Epithelial cell of proximal tubule (primary cell): ENCODE measurements around the gene UBR1. TPM values are rescaled to one million over a fixed set of nuclear protein-coding genes. Genes with fewer than 3 reads are reported as not detected.
"Not testable (repeated sequence)": the region's sequence is repeated elsewhere in the genome, so short reads cannot be mapped to it uniquely, and the experiment has no call there.

Experiments used
- DNase-seq: peaks from one replicate; pipeline ENCODE4 v3.0.0-alpha.2; 2011; ENCODE audit warnings: low read depth
- H3K4me3 ChIP-seq: 2 replicates; pipeline ENCODE4 v1.5.1; 2011; ENCODE audit warnings: low read depth, mild to moderate bottlenecking, low read length
- total RNA-seq: library from RNA; depleted of rRNA; stranded (reverse); fragments of >200 nt; gene quantifications from 2 replicates; pipeline ENCODE4 v1.2.3, GENCODE V29; 2015
- TF ChIP-seq, protein P1 (sequence below): conservative IDR thresholded peaks from 2 replicates; pipeline ENCODE4 v1.5.1; 2012; ENCODE audit warnings: low read depth, mild to moderate bottlenecking, low read length

The UBR1 gene
- total RNA-seq, 1 donor from 2014 or later: 10.8 TPM

DNA sequence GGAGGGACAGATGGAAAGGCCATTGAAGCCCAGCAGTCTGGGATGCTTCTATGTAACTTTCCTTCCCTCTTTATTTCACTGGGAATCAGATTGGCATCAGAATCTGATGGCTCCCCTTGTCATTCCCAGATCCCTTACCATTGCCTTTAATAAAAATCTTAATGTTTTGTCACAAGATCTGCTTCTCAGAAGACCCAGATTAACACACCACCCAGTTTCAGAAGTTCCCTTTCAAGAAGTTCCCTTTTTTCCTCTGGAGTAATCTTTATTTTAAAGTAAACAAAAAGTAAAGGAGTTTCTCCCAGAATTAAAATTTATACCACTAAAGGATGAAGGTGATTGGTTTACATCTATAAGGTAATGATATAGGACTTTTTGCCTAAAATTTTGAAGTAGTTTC, 76.4 kb downstream of the UBR1 start:
- TF ChIP-seq, protein P1, sequence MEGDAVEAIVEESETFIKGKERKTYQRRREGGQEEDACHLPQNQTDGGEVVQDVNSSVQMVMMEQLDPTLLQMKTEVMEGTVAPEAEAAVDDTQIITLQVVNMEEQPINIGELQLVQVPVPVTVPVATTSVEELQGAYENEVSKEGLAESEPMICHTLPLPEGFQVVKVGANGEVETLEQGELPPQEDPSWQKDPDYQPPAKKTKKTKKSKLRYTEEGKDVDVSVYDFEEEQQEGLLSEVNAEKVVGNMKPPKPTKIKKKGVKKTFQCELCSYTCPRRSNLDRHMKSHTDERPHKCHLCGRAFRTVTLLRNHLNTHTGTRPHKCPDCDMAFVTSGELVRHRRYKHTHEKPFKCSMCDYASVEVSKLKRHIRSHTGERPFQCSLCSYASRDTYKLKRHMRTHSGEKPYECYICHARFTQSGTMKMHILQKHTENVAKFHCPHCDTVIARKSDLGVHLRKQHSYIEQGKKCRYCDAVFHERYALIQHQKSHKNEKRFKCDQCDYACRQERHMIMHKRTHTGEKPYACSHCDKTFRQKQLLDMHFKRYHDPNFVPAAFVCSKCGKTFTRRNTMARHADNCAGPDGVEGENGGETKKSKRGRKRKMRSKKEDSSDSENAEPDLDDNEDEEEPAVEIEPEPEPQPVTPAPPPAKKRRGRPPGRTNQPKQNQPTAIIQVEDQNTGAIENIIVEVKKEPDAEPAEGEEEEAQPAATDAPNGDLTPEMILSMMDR: no peak
- H3K4me3 ChIP-seq: no peak overlapping the region
- no peak for DNase-seq

DNA sequence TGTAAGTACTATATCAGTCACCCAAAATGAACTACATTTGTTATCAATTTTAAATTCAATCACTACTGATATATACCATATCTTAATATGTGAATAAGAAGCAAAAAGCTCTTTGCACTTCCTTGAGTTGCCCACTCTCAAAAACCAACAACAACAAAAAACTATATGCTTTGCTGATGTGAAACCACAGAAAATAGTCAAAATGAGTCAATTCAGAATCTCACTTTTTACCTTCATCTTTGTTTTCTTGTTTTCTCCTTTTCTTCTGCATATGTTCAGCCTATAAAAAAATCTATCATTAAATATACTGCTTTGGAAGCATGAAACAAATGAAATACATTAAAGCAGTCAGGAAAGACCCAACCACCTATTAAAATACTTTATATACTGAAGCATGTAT, 80.7 kb downstream of the UBR1 start:
- no peak for DNase-seq
- TF ChIP-seq, protein P1: no peak
- H3K4me3 ChIP-seq: no peak overlapping the region

DNA sequence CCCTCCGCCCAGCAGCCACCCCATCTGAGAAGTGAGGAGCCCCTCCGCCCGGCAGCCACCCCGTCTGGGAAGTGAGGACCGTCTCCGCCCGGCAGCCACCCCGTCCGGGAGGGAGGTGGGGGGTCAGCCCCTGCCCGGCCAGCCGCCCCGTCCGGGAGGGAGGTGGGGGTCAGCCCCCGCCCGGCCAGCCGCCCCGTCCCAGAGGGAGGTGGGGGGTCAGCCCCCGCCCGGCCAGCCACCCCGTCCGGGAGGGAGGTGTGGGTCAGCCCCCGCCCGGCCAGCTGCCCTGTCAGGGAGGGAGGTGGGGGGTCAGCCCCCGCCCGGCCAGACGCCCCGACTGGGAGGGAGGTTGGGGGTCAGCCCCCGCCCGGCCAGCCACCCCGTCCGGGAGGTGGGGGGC, 91.2 kb downstream of the UBR1 start:
- DNase-seq, H3K4me3 ChIP-seq: not testable (repeated sequence)

DNA sequence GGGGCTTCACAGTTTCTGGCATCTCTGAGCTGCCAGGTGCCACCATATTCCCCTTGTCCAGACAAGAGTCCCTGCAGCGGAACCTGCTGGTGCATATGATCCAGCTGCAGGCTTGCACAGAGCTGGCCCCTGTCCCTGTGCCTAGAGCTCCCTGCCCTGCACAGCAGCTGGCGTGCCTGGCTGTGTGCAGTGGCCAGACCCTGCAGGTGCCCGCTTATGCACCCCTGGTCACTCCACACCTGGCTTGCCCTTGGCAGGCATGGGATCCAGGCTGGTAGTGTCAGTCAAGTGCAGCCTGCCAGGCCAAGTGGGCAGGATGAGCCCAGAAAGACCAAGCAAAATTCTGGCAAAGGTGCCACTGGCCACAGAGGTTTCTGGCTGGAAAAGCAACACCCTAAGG, 96.6 kb downstream of the UBR1 start:
- H3K4me3 ChIP-seq: no peak overlapping the region
- TF ChIP-seq, protein P1: no peak
- DNase-seq: no peak

DNA sequence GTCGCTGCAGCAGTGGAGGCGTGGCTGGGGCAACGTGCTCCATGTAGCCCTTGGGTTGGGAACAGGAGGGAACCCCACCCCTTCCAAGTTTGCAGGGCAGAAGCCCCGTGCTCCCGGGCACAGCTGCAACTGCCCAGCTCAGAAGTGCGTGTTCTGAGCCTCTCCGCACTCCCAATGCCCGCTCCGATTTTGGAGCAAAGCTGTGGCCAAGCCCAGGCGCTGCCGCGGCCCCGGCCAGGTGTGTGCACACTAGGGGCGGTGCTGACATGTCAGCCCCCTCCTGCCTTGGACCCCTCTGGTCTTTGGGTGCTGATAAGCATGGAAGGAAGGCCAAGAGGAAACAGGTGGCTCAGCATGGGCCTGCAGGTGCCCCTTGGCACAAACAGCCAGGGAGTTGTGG, 97.7 kb downstream of the UBR1 start:
- DNase-seq: no peak
- TF ChIP-seq, protein P1: no peak
- H3K4me3 ChIP-seq: no peak overlapping the region

DNA sequence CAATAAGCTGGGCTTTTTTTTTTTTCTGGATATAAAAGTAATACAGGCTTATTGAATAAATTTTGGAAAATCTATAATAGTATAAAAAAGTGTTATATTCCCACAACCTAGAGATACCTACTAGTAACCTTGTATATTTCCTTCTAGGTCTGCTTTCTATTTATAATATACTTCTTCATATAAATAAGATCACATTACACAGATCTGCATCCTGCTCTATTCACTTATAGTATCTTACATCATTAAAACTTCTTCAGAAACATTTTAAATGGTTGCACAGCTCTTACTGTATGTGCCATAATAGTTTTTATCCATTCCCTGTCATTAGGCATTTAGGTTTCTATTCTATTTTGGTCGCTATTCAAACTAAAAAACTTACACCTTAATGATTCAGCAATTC, 98.3 kb downstream of the UBR1 start:
- no peak overlapping the region for H3K4me3 ChIP-seq
- no peak for DNase-seq
- TF ChIP-seq, protein P1: no peak

DNA sequence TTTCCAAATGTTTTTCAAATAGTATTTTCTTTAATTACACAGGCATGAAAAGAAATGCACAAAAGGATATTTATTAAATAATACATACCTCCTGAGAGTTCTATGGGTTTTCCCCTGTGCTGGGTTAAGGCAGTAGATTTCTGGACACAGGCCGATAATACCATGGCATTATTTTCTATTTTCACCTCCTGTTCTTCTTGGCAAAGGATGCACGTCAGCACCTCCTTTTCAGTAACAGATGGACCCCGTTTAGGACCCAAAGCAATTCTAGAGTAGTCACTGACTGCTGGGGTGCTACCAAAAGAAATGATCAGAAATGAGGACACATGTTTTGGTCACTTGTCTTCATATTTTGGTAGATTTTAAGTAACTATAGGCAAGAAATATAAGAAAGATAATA, 98.8 kb downstream of the UBR1 start:
- TF ChIP-seq, protein P1: no peak
- H3K4me3 ChIP-seq: no peak overlapping the region

DNA sequence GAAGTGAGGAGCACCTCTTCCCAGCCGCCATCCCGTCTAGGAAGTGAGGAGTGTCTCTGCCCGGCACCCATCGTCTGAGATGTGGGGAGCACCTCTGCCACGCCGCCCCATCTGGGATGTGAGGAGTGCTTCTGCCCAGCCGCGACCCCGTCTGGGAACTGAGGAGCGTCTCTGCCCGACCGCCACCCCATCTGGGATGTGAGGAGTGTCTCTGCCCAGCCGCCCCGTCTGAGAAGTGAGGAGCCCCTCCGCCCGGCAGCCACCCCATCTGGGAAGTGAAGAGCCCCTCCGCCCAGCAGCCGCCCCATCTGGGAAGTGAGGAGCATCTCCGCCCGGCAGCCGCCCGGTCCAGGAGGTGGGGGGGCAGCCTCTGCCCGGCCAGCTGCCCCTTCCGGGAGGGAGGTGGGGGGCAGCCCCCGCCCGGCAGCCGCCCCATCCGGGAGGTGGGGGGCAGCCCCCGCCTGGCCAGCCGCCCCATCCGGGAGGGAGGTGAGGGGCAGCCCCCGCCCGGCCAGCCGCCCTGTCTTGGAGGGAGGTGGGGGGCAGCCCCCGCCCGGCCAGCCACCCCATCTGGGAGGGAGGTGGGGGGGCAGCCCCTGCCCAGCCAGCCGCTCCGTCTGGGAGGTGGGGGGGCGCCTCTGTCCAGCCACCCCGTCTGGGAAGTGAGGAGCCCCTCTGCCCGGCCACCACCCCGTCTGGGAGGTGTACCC, 100.8 kb downstream of the UBR1 start:
- not testable (repeated sequence) for DNase-seq, H3K4me3 ChIP-seq

More for the DNA sequence above, 98.8 kb downstream of the UBR1 start:
- DNase-seq: no peak
